Astrocyte of the hippocampus (primary cell): ENCODE data around the gene TTC23.

Source experiments
- DNase-seq: peaks from one replicate; pipeline ENCODE4 v3.0.0; 2011; ENCODE audit warnings: low read depth, low spot score

Gene TTC23

DNA sequence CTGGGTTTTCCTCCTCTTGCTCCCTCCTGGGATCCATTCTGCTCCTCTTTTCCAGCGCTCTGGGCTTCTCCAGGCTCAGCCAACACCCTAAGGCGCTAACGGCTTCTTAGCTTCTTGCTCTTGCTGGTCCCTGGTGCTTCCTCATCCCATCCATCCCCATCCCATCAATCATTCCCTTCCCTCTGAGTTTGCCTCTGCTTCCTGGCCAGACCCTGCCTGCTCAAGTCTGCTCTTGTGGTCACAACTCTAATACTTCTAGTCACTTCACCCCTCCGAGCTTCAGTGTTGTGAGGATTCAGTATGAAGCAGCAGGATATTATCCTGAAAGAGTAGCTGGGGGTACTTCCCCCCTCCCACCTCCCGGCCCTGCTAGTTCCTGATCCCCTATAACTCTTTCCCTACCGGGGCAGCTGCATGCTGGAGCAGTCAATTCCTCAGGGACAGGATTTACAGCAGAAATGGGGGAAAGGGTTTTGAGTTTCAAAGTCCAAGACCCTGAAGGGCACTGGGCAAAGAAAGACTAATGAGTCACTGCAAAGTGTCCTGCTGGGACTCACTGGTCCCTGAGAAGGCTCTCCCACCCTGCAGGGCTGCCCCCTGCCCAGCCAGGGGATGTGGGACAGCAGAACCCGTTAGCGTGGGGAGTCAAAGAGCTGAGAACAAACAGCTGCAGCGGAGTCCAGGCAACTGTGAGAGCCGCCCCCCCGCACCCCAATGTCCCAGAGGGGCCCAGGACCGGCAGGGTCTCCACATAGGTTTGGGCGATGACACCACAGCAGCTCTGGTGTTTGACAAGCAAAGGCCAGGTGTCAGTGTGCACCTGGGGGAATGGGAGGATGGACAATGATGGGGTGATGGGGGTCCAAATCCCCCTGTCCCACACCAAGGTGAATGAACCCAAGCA is 146.8 kb downstream of the TTC23 start:
- no peak for DNase-seq

DNA sequence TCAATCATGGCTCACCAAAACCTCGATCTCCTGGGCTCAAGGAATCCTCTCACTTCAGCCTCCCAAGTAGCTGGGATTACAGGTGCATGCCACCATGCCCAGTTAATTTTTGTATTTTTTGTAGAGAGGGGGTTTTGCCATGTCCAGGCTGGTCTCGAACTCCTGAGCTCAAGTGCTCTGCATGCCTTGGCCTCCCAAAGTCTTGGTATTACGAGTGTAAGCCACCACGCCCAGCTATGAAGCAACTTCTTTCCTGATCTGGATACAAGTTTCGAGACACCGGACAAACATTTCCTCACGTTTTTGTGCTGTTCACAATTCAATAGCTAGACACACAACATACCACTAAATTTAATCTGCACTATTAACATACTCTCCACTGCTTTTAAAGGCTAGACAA is 147.9 kb downstream of the TTC23 start:
- DNase-seq: no peak

DNA sequence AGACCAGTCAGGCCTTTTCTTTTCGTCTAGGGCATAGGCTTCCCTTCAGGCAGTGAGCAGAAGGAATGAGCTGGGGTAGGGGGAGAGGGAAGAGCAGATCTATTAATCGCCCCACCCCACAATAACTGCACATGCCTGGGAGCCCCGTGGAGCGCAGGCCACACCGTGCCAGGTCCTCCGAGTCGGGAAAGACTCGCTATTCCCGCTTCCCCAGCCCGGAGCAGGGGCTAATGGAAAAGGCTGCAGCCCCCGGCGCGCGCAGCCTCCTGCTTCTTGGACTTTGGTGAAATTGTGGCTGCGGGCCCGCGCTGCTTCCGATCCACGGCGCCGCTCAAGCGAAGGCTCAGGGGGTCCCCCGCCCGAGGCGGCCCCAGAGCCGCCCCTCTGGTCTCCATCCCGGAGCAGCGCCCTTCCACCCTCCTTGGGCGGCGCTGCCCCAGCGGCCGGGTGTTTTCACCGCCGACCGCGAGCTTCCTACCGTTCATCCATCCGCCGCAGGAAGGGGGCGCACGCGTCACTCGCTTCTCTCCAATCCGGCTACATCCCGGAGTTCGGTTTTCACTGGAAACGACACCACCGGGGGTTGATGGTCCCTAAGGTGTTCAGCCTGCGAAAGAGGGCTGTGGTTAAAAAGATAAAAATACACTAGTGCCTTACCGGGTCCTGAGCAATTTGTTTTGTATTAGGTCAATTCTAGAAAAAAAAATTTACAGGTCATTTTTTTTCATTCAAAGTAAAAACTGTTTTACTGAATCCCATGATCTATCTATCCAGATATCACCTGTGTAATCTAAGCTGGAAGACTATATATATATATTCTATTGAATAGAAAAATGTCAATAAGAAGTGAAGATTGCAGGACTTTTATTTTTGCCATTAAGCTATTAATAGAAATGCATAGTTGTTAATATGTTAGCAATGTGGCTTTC is 148.9 kb downstream of the TTC23 start:
- peak; percentile 90 for DNase-seq

DNA sequence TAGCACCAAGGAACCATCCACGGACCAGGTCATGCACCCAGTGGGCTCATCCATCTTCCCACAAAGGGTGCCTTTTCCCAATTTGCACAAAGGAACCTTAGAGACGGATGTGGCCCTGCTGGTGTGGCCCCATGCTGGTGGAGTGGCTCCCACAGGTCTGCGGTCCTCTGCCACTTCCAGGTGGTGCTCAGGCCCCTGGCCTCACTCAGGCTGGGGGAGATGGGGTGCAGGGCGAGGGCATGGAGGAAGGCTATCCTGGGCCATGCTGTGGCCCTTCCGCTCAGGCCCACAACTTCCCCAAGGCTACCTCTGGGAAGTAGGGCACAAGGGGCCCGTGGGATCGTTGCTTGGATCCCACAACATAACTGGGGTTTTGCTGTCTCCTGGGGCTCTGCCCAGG is 149.7 kb downstream of the TTC23 start:
- no peak for DNase-seq

DNA sequence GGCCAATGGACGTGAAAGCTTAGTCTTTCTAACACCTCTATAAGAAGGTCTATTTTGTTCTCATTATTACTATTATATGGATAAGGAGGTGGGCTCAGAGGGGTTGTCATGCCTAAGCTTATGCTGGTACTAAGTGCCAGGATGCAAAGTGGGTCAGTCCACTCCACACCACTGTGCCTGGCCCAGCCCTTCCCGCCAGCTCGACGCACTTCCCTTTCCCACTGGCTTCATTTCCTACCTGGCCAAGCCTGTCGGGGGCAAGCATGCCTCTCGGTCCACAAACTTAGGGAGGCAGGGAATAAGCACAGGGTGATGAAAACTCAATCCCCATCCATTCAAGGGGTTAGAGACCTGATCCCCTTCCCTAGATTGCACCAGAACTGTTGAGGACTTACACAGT is 150.4 kb downstream of the TTC23 start:
- DNase-seq: no peak

DNA sequence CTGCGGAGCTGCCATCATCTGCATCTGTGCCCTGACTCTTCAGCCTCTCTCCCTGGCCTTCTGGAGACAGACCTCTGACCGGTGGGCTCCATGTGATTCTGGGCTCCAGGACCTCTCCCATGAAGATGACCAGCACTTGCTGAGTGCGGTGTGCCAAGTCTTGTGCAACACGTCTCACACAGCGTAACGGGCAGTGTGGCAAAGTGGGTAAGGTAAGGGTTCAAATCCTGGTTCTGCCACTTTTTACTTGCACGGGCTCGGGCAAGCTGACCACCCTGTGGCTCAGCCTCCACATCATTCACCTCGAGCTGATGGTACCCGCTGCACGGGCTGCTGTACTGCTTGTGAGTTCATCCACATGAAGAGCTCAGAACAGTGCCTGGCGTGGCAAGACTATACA is 151.0 kb downstream of the TTC23 start:
- no peak for DNase-seq

DNA sequence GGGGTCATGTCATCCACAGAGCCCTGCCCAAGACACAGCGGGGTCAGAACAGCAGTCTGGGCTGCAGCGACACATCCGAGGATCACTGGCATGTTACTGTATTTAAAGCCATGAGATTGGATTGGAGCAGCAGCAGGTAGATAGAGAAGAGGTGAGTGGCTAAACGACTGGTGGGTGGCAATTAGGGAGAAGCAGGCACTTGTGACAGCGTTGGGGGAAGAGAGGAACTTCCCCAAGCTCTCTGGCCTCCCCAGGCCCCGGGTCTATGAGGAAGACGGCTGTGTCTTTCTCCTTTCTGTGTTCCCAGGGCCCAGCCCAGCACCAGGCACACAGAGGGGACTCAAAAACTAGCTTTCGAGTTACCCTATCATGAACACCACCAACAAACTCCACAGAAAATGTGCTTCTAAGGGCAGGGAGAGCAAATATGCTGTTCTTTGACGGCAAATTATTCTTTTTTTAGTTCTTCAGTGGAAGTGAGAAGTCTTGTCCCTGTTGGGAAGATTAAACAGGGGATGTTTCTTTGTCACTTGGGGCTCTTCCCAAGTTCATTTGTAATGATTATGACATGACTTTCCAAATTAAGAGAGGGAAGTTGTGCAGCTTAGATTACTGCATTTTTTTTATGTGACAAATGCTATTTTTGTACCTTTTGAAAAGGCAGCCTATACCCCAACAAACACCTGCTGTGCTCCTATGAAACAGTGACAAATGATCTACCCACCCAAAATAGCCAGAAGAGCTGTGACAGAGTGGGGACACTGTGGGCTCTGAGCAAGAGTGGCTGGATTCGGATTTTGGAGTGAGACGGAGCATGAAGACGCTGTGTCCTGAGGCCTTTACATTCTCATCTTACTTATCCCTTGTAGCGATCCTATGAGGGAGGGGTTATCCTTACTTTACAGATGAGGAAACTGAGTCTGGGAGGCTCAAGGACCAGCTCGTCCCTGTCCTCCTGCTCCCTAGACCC is 151.7 kb downstream of the TTC23 start:
- no peak for DNase-seq

DNA sequence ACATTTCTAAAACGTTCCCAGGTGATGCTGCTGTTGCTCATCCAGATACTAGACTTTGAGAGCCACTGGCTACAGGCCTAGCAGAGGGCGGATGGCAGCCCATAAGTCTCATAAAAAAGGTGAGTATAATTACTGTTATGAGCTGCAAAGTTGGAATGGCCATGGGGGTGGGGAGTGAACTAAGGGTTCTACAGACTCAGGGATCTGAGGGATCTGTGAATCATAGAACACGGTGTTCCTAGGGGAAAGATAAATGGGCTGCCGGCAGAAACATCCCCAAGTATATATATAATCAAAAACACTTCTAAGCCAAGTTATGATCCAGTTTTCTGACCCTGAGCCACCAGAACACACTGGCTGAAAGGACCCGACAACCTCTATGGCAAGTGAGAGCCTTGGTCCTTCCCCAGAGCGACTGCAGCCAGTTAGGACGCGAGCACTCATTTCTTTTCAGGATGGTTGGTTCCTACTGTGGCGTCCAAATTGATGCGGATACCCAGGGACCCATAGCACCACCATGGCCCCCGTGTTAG is 152.4 kb downstream of the TTC23 start:
- no peak for DNase-seq

DNA sequence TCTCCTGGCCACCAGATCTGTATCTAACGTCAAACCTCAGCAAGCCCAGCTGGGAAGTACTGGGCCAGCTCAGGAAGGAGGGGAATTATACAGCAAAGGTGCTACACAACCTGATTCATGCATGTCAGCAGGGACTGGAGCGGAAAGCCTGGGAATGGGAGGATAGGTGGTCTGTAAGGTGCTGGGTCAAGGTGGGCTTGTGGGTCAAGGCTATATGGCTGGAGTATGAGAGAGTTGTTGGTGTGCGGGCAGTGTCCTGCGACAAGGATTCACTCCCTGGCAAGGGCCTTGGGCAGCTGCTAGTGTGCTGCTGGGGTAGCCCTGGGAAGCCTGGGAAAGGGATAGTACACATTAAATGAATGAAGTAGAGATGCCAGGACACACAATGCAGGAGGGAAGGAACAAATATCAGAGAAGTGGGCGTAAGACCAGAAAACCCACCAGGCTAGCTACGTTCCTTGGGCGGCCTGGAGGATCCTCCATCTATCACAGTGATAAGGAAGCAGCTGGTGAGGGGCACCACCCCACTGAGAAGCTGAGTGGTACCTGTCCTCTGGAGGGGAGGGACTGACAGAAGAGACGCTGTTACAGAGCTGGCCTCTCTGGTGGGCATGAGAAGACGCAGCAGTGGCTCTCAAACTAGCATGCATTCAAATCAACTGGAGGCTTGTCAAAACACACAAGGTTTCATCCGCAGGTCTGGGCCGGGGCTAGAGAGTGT is 153.0 kb downstream of the TTC23 start:
- DNase-seq: no peak

DNA sequence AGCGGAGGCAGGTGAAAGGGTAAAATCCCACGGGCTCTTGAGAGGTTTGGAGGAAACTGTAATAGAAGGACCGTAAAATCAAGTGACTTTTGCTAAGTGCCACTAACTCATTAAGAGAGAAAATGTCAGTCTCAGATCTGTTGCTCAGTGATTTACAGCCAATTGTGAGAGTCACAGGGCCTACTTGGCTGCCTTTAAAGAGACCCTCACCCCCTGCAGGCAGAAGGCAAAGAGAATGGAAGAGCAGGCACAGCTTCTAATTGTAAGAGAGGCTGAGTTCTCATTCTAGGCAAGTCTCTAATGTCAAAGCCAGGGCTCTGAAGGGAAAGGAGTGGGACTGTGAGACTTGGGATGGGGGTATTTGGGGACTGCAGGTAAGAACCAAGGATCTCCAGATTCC is 153.8 kb downstream of the TTC23 start:
- no peak for DNase-seq

DNA sequence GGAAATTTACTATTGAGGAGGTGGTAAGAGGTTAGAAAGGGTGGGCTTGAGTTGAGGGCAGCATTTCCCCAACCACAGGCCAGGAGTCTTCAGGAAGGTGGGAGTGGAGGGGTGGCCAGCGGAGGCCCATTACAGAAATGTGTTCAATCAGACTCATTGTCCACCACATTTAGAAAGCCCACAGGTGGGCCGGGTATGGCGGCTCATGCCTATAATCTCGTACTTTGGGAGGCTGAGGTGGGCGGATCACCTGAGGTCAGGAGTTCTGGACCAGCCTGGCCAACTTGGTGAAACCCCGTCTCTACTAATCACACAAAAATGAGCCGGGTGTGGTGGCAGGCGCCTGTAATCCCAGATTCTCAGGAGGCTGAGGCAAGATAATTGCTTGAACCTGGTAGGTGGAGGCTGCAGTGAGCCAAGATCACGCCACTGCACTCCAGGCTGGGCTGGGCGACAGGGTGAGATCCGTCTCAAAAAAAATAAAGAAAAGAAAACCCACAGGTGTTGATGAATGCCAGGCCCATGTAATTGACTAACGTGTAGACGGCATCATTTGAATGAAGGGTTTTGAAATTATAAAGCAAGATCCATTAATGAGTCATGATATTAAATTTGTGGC is 156.7 kb downstream of the TTC23 start:
- DNase-seq: no peak

DNA sequence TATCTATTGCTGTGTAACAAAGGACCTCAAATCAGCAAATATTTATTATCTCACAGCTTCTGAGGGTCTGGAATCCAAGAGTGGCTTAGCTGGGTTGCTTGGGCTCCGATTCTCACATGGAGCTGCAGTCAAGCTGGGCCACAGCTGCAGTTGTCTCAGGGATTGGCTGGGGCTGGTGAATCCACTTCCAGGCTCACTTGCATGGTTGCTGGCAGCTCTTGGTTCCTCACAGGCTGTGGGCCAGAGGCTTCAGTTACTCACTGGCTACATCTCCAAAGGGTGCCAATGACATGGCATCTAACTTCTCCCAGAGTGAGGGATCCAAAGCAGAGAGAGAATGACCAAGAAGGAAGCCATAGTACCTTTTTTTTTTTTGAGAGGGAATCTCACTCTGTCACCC is 158.4 kb downstream of the TTC23 start:
- no peak for DNase-seq

DNA sequence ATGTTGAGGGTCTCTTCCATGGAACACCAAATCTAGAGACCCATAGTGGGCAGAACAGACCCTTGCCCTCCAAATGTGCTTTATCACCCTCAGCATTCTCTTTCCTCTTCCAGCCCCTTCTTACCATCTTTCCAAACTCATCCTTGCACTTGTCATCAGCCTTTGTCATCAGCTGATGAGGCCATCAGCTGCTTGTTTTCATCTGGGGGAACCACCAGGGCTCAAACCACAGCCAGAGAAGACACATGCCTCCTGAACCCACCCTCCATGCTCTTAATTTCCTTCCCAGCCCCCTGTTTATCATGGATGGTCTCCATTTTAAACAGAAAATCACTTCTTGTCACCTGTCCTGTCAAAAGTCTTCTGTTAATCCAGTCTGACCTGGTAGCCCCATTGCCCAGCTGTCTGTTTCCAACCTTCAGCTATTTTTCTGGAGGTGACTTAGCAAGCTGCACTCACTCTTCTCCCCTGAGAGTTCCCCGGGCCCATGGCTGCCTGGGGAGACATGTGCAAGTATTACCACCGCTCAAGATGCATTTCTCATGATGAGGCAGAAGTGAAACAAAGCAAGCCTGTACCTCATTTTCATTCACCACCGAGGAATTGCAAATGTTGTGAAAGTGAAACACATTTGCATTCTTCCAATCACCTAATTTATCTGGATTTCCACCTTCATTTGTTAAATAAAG is 159.2 kb downstream of the TTC23 start:
- peak; percentile 52 for DNase-seq

DNA sequence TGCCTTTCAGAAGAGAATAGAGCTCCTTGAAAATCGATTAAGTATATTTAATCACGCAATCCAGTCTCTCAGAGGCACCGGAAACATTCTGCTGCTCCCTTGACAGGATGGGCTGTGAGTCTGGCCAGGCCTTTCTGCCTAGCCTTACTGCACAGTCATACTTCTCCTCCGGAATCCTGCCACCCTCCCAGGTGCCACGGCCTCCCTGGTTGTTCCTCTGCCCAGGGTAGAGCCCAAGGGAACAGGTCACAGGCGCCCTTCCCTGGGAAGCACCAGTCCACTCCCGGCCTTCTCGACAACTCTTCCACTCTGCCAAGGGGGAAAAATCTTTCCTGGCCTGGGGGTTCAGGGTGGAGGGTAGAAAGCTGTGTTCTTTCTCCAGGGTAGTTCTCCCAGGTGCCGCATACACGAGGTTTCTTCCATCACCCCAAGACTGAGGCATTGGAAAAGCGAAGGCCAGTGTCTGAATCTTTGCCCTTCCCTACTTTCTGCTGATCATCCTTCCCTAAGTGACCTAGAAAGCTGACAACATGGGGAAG is 161.9 kb downstream of the TTC23 start:
- DNase-seq: no peak

DNA sequence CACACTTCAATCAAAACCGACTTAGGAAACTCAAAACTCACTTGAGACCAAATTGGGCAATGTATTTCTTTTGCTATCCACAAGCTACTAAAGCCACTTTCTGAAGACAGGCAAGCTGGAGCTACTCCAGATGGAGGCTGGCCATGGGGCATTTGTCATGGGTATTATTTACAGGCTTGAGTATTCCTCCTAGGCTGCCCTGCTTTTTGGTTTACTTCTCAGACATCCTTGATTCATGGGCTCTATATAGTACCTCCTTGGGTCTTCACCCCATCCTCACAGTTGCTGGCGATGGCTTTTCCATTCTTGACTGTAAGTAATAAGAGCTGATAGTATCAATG is 163.1 kb downstream of the TTC23 start:
- DNase-seq: no peak
